NCI-H446 treated with DMSO at 0.1 percent for 48 hours (cell line): ENCODE measurements around the gene COX5A.

Experiments
- DNase-seq: peaks from one replicate; lab custom pipeline; 2025; lab: John Stamatoyannopoulos, UW

COX5A gene

DNA sequence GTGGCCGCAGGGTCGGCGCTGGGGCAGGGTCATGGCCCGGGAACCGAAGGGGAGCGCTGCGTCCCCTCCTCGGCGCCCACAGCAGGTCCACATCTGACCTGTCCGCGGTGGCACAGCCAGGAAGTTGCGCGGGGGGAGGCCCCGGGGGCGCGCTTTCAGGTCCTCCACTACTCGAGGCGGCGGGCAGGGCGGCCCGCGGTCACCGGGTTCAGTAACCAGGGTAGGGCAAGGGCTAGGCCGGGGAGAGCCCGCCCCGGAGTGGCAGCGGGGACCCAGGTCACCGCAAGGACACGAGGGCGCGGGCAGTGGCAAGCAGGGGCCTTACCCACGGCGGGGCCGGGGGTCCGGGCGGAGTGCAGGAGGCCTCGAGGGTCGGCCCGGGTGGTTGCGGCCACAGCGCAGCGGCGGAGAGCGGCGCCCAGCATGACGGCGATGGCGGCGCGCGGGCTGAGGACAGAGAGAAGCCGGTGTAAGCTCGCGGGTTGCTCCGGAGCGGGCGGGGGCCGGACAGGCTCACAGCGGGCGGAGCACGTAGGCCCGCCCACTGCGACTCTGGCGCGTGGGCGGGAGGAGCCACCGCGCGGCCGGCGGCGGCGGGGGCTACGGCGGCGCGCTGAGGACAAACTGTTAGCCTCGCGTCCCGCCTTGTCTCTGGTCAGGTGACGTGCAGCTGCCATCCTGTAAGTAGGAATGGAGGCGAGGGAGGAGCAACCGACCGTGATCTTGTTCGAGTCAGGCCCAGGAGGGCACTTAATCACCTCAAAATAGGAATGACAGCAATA, at the start of gene COX5A:
Gene COX5A (minus strand): TSS at position 484 of the 782 bp plus-strand sequence. CDS start 59 bp downstream, at position 425.
- peak; percentile 86 for DNase-seq

GRCh38 chr15:74983725-74984231, 45.9 kb upstream of the COX5A start:
- DNase-seq, result no peak

- no peak for DNase-seq
These were observed 44.3 kb upstream of the COX5A start for GRCh38 chr15:74982183-74982582.

GRCh38 chr15:74978503-74978902, 40.6 kb upstream of the COX5A start:
- no peak for DNase-seq

GRCh38 chr15:74978077-74978476, 40.2 kb upstream of the COX5A start:
- DNase-seq, result no peak

GRCh38 chr15:74977599-74977998, 39.7 kb upstream of the COX5A start:
- DNase-seq, result no peak

DNA sequence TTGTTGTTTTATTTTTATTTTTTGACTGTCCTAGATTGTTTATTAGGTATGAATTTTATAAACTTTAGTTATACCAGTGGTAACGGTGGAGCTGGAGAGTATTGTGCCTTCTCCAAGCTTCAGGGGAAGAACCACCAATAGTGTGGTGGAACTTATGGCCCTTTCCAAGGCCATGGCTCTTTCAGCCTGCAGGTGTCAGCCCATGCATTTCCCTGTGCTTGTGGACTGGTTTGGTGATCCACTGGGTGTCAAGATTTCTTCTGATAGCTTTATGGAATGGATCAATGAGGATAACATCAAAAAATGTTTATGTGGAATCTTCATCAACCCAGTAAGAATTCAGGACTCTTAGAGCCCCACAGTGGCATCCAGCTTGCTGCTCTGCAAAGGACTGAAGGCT, 38.3 kb upstream of the COX5A start:
- no peak for DNase-seq

- no peak for DNase-seq
These were observed 29.8 kb upstream of the COX5A start for GRCh38 chr15:74967670-74968069.

DNA sequence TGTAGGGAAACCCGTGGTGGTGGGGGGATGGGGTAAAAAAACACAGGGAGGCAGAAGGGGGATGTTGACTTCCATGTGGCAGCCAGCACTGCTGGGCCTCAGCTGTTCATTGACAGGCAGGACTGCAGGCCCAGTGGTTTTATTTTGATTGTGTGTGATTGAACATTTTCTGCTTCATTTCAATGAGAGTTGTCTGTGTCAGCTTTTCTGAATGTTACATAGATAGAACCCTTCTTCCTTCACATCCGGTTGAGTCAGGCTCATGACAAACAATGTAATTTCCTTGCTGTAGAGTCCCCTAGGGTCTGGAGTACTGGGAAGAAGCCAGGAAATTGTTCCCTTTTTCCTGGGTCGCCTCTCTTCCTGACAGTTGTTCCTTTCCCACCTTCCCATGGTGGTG, 26.9 kb upstream of the COX5A start:
- no peak for DNase-seq

GRCh38 chr15:74963213-74963612, 25.3 kb upstream of the COX5A start:
- no peak for DNase-seq

- DNase-seq, result no peak
These were observed 24.8 kb upstream of the COX5A start for GRCh38 chr15:74962671-74963070.

- DNase-seq, result no peak
These were observed 24.3 kb upstream of the COX5A start for GRCh38 chr15:74962219-74962618.

DNA sequence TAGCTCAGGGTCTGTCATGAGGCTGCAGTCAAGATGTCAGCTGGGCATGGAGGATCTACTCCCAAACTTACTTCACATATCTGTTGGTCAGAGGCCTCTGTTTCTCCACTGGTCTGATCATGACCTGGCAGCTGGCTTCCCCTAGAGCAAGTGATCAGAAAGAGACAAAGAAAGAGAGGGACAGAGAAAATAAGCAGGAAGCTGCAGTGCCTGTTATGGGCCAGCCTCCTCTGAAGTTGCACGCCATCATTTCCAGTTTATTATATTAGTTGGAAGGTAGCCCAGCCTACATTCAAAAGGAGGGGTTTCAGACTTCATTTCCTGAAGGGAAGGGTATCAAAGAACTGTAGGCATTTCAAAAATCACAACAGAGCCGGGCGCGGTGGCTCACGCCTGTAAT, 23.7 kb upstream of the COX5A start:
- DNase-seq, result no peak

GRCh38 chr15:74960995-74961588, 23.2 kb upstream of the COX5A start:
- DNase-seq, result no peak

GRCh38 chr15:74960286-74960685, 22.4 kb upstream of the COX5A start:
- DNase-seq, result no peak

- DNase-seq, result no peak
These were observed 21.7 kb upstream of the COX5A start for GRCh38 chr15:74959586-74959939.

- no peak for DNase-seq
These were observed 21.2 kb upstream of the COX5A start for GRCh38 chr15:74958908-74959585.

DNA sequence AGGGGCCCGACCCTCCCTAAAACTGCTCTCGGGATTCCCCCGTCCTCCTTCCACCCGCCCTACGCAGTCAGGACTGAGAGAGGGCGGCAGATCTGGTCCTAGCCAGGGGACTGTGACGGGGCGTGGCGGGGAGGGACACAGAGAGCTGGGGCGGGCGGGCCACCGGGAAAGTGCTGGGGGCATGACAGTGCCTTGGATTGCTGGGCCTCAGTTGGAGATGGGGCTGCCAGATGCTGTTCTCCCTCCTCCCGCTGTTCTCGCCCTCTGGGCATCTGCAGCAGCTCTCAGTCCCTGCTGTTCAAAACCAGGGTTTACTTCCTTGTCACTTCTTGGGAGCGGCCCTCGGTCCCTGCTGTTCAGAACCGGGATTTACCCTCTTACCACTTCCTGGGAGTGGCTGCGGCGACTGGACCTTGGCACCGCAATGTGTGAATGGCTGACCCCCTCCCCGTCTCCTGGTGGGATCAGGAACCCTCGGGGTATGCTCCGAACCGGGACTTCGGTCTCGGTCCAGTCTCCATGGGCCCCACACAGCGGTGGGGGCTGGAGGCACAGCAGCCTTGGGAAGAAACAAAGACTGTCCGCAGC, 20.5 kb upstream of the COX5A start:
- no peak for DNase-seq

- DNase-seq, result no peak
These were observed 19.7 kb upstream of the COX5A start for GRCh38 chr15:74957476-74958035.

DNA sequence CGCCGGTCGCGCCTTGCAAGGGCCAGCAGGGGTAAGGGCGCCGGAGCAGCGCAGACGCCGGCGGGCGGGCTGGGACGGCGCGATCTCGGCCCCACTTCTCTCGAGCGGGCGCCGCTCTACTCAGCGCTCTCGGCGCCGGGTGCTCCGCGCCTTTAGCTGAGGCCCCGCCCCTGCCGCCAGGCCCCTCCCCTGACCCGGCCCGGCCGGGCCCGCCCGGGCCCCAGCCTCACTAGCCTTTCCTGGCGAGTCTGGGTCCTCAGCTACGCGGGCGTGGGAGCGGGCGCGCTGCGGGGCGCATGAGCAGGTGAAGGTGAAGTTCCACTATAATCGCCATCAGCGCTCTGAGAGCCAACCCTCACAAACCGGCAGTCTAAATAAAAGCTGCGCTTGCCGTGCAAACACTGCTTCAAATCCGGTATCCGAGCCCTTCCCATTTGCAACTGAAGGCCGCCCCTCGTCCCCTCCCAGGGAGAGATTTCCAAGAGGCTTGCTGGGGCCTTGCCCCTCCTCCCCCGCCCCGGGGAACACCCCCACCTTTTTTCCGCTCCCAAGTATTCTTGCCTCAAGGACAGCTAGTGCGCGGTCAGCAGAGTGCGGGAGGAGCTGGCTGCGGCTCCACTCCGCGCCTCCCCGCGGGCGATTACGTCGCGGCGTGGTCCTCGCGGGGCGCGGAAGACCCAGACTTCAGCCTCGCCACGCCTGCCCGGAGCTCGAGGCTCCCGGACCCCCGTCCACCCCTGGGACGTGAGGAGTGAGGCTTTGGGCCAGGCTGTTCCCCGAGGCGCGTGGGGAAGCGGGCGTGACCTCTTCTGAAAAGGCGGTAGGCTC, 19.0 kb upstream of the COX5A start, which contains the start of gene RPP25:
Gene RPP25 (minus strand): TSS at position 125 of the 828 bp plus-strand sequence. CDS start 189 bp downstream, outside the sequence.
- DNase-seq, result no peak
